ENCODE results near the gene OTOP1.

OTOP1 gene, protein sequence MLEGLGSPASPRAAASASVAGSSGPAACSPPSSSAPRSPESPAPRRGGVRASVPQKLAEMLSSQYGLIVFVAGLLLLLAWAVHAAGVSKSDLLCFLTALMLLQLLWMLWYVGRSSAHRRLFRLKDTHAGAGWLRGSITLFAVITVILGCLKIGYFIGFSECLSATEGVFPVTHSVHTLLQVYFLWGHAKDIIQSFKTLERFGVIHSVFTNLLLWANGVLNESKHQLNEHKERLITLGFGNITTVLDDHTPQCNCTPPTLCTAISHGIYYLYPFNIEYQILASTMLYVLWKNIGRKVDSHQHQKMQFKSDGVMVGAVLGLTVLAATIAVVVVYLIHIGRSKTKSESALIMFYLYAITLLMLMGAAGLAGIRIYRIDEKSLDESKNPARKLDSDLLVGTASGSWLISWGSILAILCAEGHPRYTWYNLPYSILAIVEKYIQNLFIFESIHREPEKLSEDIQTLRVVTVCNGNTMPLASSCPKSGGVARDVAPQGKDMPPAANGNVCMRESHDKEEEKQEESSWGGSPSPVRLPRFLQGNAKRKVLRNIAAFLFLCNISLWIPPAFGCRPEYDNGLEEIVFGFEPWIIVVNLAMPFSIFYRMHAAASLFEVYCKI

DNA sequence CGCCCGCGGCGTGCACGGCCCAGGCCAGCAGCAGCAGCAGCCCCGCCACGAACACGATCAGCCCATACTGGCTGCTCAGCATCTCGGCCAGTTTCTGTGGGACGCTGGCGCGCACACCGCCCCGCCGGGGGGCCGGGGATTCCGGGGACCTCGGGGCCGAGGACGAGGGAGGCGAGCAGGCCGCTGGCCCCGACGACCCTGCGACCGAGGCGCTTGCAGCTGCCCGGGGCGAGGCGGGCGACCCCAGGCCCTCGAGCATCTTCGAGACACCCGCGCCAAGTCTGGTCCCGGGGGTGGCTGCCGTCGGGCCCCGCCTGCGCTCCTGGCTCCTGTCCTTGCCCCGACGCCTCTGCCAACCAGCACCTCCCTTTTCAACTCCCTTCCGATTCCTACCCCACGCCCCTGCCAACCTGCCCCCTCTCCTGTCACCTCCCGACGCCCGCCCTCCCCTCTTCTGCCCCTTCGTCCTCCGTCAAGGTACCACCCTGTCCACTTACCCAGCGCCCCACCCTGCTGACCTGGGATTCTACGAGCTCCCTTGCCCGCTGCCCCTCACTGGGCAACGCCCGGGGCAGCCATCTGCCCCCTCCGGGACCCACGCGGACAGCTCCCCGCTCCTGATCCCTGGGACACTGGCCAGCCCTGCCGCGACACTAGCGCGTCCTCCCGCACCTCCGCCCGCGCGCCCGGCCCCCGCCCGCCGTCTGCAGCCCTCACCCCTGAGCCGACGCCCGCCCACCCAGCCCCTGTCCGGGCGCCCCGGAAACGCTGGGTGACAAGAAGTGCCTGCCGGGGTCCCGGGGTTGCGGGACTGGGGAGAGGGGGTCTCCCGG, at the start of gene OTOP1:
TSS of gene OTOP1 (minus strand) at position 324 of the 833 bp plus-strand sequence. CDS start at position 259, 65 bp downstream.
- TF ChIP-seq, protein P1, sequence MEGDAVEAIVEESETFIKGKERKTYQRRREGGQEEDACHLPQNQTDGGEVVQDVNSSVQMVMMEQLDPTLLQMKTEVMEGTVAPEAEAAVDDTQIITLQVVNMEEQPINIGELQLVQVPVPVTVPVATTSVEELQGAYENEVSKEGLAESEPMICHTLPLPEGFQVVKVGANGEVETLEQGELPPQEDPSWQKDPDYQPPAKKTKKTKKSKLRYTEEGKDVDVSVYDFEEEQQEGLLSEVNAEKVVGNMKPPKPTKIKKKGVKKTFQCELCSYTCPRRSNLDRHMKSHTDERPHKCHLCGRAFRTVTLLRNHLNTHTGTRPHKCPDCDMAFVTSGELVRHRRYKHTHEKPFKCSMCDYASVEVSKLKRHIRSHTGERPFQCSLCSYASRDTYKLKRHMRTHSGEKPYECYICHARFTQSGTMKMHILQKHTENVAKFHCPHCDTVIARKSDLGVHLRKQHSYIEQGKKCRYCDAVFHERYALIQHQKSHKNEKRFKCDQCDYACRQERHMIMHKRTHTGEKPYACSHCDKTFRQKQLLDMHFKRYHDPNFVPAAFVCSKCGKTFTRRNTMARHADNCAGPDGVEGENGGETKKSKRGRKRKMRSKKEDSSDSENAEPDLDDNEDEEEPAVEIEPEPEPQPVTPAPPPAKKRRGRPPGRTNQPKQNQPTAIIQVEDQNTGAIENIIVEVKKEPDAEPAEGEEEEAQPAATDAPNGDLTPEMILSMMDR (IDR thresholded peaks at IDR 0.05): no peak

DNA sequence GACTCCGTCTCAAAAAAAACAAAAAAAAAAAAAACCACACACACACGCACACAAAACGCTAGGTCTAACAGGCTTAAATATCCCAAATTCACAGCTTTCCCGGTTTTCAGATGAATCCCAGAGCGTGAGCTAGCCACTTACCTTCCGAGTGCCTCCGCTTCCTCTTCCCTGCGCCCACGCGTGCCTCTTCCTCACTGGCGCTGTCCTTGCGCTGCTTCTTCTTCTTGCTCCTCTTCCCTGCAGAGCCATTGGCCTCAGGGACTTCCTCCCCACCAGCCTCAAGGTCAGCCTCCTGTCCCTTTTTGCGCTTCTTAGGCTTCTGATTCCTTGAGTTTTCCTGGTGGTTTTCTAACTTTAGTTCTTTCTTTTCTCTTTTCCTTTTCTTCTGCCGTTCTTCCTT, 47.5 kb upstream of the OTOP1 start:
- TF ChIP-seq, protein P1 (IDR thresholded peaks at IDR 0.05): no peak

DNA sequence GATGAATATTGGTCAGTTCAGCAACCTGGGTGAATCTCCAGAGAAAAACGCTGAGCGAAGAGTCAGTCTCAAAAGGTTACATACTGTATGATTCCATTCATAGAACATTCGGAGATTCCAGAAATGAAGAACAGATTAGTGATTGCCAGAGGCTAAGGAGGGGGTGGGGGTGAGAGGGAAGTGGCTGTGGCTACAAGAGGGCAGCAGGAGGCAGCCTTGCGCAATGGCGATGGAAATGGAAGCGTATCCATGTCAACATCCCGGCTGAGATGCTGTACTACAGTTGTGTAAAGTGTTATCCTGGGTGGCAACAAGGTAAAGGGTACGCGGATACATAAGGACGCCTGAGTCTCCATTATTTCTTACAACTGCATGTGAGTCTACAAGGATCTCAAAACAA, 45.2 kb upstream of the OTOP1 start:
- TF ChIP-seq, protein P1 (IDR thresholded peaks at IDR 0.05): no peak

DNA sequence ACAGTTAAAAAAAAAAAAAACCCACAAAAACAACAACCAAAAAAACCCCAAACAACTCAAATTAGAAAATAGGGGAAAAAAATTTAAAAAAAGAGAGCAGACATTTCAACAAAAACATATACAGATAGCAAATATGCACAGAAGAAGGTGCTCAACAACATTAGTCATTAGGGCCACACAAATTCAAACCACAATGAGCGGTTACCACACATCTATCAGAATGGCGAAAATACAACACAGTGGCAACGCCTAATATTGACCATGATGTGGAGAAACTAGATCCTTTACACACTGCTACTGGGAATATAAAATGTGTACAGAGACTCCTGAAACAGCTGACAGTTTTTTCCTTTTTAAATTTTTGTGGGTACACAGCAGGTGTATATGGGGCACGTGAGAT, 43.8 kb upstream of the OTOP1 start:
- TF ChIP-seq, protein P1 (IDR thresholded peaks at IDR 0.05): no peak

DNA sequence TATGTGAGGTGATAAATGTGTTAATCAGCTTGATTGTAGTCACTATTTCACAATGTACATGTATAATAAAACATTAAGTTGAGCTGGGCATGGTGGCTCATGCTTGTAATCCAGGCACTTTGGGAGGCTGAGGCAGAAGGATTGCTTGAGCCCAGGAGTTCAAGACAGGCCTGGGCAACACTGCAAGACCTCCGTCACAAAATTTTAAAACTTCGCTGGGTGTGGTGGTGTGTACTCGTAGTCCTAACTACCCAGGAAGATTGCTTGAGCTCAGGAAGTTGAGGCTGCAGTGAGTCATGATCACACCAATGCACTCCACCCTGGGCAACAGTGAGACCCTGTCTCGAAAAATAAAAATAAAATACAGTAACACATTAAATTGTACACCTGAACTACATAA, 43.1 kb upstream of the OTOP1 start:
- TF ChIP-seq, protein P1 (IDR thresholded peaks at IDR 0.05): no peak

DNA sequence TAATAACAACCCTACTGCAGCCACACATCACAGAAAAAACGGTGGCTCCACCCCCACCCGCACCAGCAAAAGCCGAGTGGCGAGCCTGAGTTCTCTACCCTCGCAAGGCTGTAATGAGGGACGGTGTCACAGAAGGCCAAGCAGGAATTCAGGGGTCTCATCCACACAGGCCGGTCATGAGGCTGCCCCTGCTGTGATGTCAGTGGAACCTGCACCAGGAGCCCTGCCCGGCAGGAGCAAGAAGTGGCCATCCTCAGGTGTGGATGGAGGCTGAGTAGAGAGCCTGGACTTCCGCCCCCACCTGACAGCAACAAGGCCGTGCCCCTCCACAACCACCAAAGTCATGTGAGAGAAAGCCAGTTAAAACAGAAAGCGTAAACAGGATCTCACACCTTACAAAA, 42.6 kb upstream of the OTOP1 start:
- TF ChIP-seq, protein P1 (IDR thresholded peaks at IDR 0.05): no peak

DNA sequence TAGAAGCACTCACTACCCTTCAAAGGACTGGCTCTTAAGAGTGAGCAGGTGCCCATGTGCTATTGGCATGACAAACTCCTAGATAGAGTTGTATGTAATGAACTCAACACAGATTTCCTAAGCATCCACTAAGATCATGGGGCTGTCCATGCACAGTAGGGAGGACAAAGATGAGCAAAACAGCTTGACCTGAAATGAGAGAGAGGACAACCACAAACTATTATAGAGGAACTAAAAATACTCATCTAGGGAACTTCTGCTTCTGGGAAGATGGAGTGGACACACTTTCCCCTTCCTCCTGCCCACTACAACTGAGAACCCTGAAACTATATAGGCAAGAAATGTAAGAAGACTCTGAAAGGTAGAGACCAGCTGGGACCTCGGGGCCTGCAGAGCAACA, 42.0 kb upstream of the OTOP1 start:
- TF ChIP-seq, protein P1 (IDR thresholded peaks at IDR 0.05): no peak

All from LNCAP (cell line).